HCT116 (cell line): ENCODE data around the gene ECE1. TPM values are rescaled to one million over a fixed set of nuclear protein-coding genes. Genes with fewer than 3 reads are reported as not detected.

Experiments
- ATAC-seq: fragments of 200-7000 bp; cut with Tn5 transposase; 2 replicates; pipeline ENCODE4 v1.9.1; 2020; ENCODE audit warnings: mild to moderate bottlenecking, moderate library complexity
- BruUV-seq: library from RNA; stranded (reverse); fragments of 400-500 nt; replicated peaks from 2 replicates; lab custom pipeline; 2021; lab: Mats Ljungman, UMichigan
- CTCF ChIA-PET: fragments of 300-600 bp; sonication (Branson Sonifier 250); formaldehyde crosslinking; loops from one replicate; lab custom pipeline; 2021; ENCODE audit warnings: antibody characterized with exemption; lab: Charles Lee
- POLR2A ChIA-PET: fragments of 300-600, 350-600 bp; sonication (Branson Sonifier 250); formaldehyde crosslinking; loops from one replicate; lab custom pipeline; 2021; ENCODE audit warnings: antibody characterized with exemption; lab: Charles Lee
- RAD21 ChIA-PET, 2 experiments: fragments of 300-600 bp; sonication (Branson Sonifier 250); formaldehyde crosslinking; loops; one replicate each; lab custom pipeline; 2023; ENCODE audit warnings: low total read pairs in 2 of 2; ENCODE audit not compliant: uncharacterized antibody in 2 of 2, unreplicated experiment in 2 of 2, low non-redundant PET in 1 of 2; lab: Charles Lee
- DNase-seq: peaks from one replicate; pipeline ENCODE4 v3.0.0-alpha.2; 2010; ENCODE audit warnings: low read depth, low spot score
- H2AFZ ChIP-seq: fragments of 200-600 bp; shearing (Covaris generic), sonication (generic); 2 replicates; pipeline ENCODE4 v1.6.1; 2017; ENCODE audit warnings: low read depth, mixed run types, mixed read lengths, antibody characterized with exemption, low read length; ENCODE audit not compliant: poor library complexity, severe bottlenecking
- H3K27ac ChIP-seq: 2 replicates; pipeline ENCODE4 v1.5.1; 2012; ENCODE audit warnings: low read depth, low read length
- H3K27me3 ChIP-seq: fragments of 200-600 bp; sonication (generic); 2 replicates; pipeline ENCODE4 v1.6.1; 2016; ENCODE audit warnings: mixed run types, low read length, mixed read lengths; ENCODE audit not compliant: insufficient read depth
- H3K36me3 ChIP-seq, 2 experiments: fragments of 200-500 bp in 1 of 2; fragments of 200-600 bp in 1 of 2; sonication (Bioruptor generic) in 1 of 2; sonication (generic) in 1 of 2; 2 replicates each; pipeline versions ENCODE4 v1.5.1 to v1.6.1; 2014 to 2016; ENCODE audit warnings: low read length in 2 of 2, inconsistent platforms in 1 of 2, mixed read lengths in 1 of 2, mixed run types in 1 of 2; ENCODE audit not compliant: insufficient read depth in 2 of 2, control insufficient read depth in 1 of 2
- H3K4me1 ChIP-seq, 2 experiments: fragments of 200-600 bp in 1 of 2; sonication (generic) in 1 of 2; 2 replicates each; pipeline versions ENCODE4 v1.5.1 to v1.6.1; 2012 to 2017; ENCODE audit warnings: low read length in 2 of 2, inconsistent platforms in 1 of 2, mild to moderate bottlenecking in 1 of 2, mixed read lengths in 1 of 2, mixed run types in 1 of 2, moderate library complexity in 1 of 2; ENCODE audit not compliant: insufficient read depth in 2 of 2, control insufficient read depth in 1 of 2
- H3K4me2 ChIP-seq: fragments of 200-600 bp; sonication (generic); 2 replicates; pipeline ENCODE4 v1.6.1; 2017; ENCODE audit warnings: mixed run types, low read length, mixed read lengths
- H3K4me3 ChIP-seq, 2 experiments: fragments of 200-600 bp in 1 of 2; sonication (generic) in 1 of 2; replicated peaks in 1 of 2; 2 replicates each; pipeline ENCODE4 v1.5.1; 2011 to 2016; ENCODE audit warnings: low read length in 2 of 2, control low read depth in 1 of 2, low read depth in 1 of 2, mild to moderate bottlenecking in 1 of 2, mixed read lengths in 1 of 2, mixed run types in 1 of 2
- H3K79me2 ChIP-seq: fragments of 200-600 bp; sonication (generic); 2 replicates; pipeline ENCODE4 v1.6.1; 2017; ENCODE audit warnings: mild to moderate bottlenecking, mixed run types, low read length, moderate library complexity, mixed read lengths; ENCODE audit not compliant: insufficient read depth
- H3K9ac ChIP-seq: fragments of 200-600 bp; sonication (generic); 2 replicates; pipeline ENCODE4 v1.6.1; 2016; ENCODE audit warnings: low read length, mixed read lengths
- H3K9me2 ChIP-seq: fragments of 200-600 bp; sonication (generic), shearing (Covaris generic); 2 replicates; pipeline ENCODE4 v1.6.1; 2017; ENCODE audit warnings: mixed run types, mild to moderate bottlenecking, moderate library complexity; ENCODE audit not compliant: insufficient read depth
- H3K9me3 ChIP-seq, 2 experiments: fragments of 200-500 bp in 1 of 2; fragments of 200-600 bp in 1 of 2; sonication (Bioruptor generic) in 1 of 2; sonication (generic) in 1 of 2; 2 replicates each; pipeline ENCODE4 v1.6.1; 2014 to 2017; ENCODE audit warnings: low read length in 2 of 2, mixed read lengths in 2 of 2, inconsistent platforms in 1 of 2, low read depth in 1 of 2, mild to moderate bottlenecking in 1 of 2, mixed run types in 1 of 2, moderate library complexity in 1 of 2; ENCODE audit not compliant: control insufficient read depth in 1 of 2, insufficient read depth in 1 of 2
- H4K20me1 ChIP-seq: fragments of 200-600 bp; sonication (generic), shearing (Covaris generic); 2 replicates; pipeline ENCODE4 v1.6.1; 2017; ENCODE audit warnings: mixed run types, mild to moderate bottlenecking, moderate library complexity; ENCODE audit not compliant: insufficient read depth
- ATF3 ChIP-seq: IDR thresholded peaks from 2 replicates; pipeline ENCODE4 v1.6.1; 2012
- CBX3 ChIP-seq: IDR thresholded peaks from 2 replicates; pipeline ENCODE4 v1.6.1; 2012; ENCODE audit warnings: low read depth
- CTCF ChIP-seq, 3 experiments: fragments of 200-600 bp in 1 of 3; sonication (generic) in 1 of 3; IDR thresholded peaks in 2 of 3; conservative IDR thresholded peaks in 1 of 3; 2 replicates each; pipeline ENCODE4 v1.5.1; 2012 to 2017; ENCODE audit warnings: low read depth in 2 of 3, low read length in 2 of 3, antibody characterized with exemption in 1 of 3, borderline replicate concordance in 1 of 3, control low read depth in 1 of 3, mild to moderate bottlenecking in 1 of 3, mixed read lengths in 1 of 3, mixed run types in 1 of 3, moderate library complexity in 1 of 3; ENCODE audit not compliant: insufficient read depth in 1 of 3
- EGR1 ChIP-seq: IDR thresholded peaks from 2 replicates; pipeline ENCODE4 v1.6.1; 2012; ENCODE audit warnings: low read depth
- JUND ChIP-seq: IDR thresholded peaks from 2 replicates; pipeline ENCODE4 v1.6.1; 2012
- POLR2A ChIP-seq: IDR thresholded peaks from 2 replicates; pipeline ENCODE4 v1.7.0; 2011; ENCODE audit warnings: borderline replicate concordance; ENCODE audit not compliant: insufficient read depth, insufficient read length; ENCODE audit errors: extremely low read depth
- POLR2AphosphoS5 ChIP-seq: IDR thresholded peaks from 2 replicates; pipeline ENCODE4 v1.6.1; 2011; ENCODE audit warnings: mild to moderate bottlenecking, low read depth, low read length, moderate library complexity
- SP1 ChIP-seq: IDR thresholded peaks from 2 replicates; pipeline ENCODE4 v1.6.1; 2012; ENCODE audit warnings: low read depth
- ZNF274 ChIP-seq: fragments of 200-500 bp; sonication (Bioruptor generic); IDR thresholded peaks from 2 replicates; pipeline ENCODE4 v1.6.1; 2014; ENCODE audit warnings: mild to moderate bottlenecking, low read depth, low read length, inconsistent platforms
- intact Hi-C: fragments of 100-400 bp; cut with micrococcal nuclease; formaldehyde crosslinking; loops from 2 replicates; pipeline ENCODE4 v1.10.0; 2022
- total RNA-seq: library from RNA; stranded (reverse); gene quantifications from one replicate; pipeline ENCODE4 v1.2.1, GENCODE V29; 2021; ENCODE audit not compliant: unreplicated experiment
- TF ChIP-seq, protein P1 (sequence below): IDR thresholded peaks from 2 replicates; pipeline ENCODE4 v1.6.1; 2012

ECE1 gene
- total RNA-seq, 1 experiment from 2014 or later, result 66.8 TPM

DNA sequence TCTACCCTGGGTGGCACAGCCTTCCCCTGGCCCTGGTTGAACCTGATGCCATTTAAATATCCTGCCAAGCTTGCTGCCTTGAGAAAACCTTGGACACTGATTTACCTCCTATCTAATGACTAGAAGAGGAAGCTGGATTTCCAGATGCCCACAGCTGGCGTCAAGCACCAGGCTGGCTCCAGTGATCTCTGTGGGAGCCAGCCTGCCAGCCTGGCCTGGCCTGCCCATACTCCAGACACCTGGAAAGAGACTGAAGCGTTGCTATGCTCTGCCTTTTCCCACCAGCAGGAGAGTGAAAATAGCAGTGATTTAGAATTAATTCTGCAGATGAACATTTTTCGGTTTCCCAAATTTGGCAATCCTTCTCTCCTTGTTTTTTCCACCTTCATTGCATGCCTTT is 102.0 kb downstream of the ECE1 start:
- Histone ChIP-seq H3K27ac (no peak overlapping the region), H3K4me3 (no peak overlapping the region), H3K4me1 (no peaks in the 10 kb centered on the region), H3K9me3 (no peaks in the 10 kb centered on the region), H3K36me3 (no peaks in the 10 kb centered on the region), H4K20me1 (no peaks in the 10 kb centered on the region), H2AFZ (no peak overlapping the region), H3K27me3 (no peaks in the 10 kb centered on the region), H3K9me2 (no peaks in the 10 kb centered on the region), H3K79me2 (no peaks in the 10 kb centered on the region), H3K9ac (no peak overlapping the region), H3K4me2 (no peak overlapping the region)
- RAD21 ChIA-PET, result no interaction called here
- intact Hi-C loops, result no loop called here
- POLR2A ChIA-PET, result no interaction called here
- BruUV-seq, result no TSS peak
- DNase-seq (no peak), ATAC-seq (no peak; the same call in 1 of the 2 replicates)
- TF ChIP-seq POLR2A (no peak), CTCF (IDR thresholded peaks at IDR 0.05 in 2 of 3, conservative IDR thresholded peaks at IDR 0.05 in 1 of 3; ENCODE audit: borderline replicate concordance in 1 of 3, insufficient read depth in 1 of 3, low read depth in 2 of 3, low read length in 2 of 3) (0 out of 6 replicates have a peak, but pooled peaks of 1 of the 3 experiments have one; percentile 9)
- CTCF ChIA-PET, result interaction anchor here (2.7 kb wide), 1 partner anchor 491 kb away, joined by 9 read pairs; no protein-coding TSS in a partner anchor

GRCh38 chr1:21185221-21185731 is 105.0 kb downstream of the ECE1 start:
- no peak overlapping the region for H3K4me2 ChIP-seq
- no peaks in the 10 kb centered on the region for H3K4me1 ChIP-seq
- ChIA-PET RAD21 (no interaction called here), CTCF (no interaction called here), POLR2A (interaction anchor here (0.6 kb wide), 1 partner anchor 401 kb away, joined by 3 read pairs; no protein-coding TSS in a partner anchor)
- no peaks in the 10 kb centered on the region for H3K9me2 ChIP-seq
- no TSS peak for BruUV-seq
- H3K9me3 ChIP-seq, result no peaks in the 10 kb centered on the region
- no peak overlapping the region for H2AFZ ChIP-seq
- TF ChIP-seq CTCF (IDR thresholded peaks at IDR 0.05 in 2 of 3, conservative IDR thresholded peaks at IDR 0.05 in 1 of 3; ENCODE audit: borderline replicate concordance in 1 of 3, insufficient read depth in 1 of 3, low read depth in 2 of 3, low read length in 2 of 3), result no peak
- TF ChIP-seq, protein P1, sequence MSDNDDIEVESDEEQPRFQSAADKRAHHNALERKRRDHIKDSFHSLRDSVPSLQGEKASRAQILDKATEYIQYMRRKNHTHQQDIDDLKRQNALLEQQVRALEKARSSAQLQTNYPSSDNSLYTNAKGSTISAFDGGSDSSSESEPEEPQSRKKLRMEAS, result no peak
- TF ChIP-seq POLR2AphosphoS5, result no peak
- no peak for TF ChIP-seq ATF3
- no peak for TF ChIP-seq POLR2A
- TF ChIP-seq ZNF274, result no peak
- no peak for TF ChIP-seq JUND
- TF ChIP-seq EGR1, result no peak
- TF ChIP-seq CBX3, result no peak
- no peak for TF ChIP-seq SP1
- H3K27me3 ChIP-seq, result no peaks in the 10 kb centered on the region
- ATAC-seq (no peak), DNase-seq (no peak)
- H3K36me3 ChIP-seq, result no peaks in the 10 kb centered on the region
- no peaks in the 10 kb centered on the region for H4K20me1 ChIP-seq
- intact Hi-C loops, result no loop called here
- H3K4me3 ChIP-seq, result no peak overlapping the region
- H3K27ac ChIP-seq, result no peak overlapping the region
- no peak overlapping the region for H3K9ac ChIP-seq
- H3K79me2 ChIP-seq, result no peaks in the 10 kb centered on the region
